ENCODE results near the gene SMIM36.

- no peak for TF ChIP-seq CTCF (IDR thresholded peaks at IDR 0.05)
- peak in 1 of 2 donors; percentile 37 for TF ChIP-seq POLR2A (IDR thresholded peaks at IDR 0.05)
These were observed 89.9 kb downstream of the SMIM36 start, which contains the start of gene MMD for GRCh38 chr17:55421179-55421934.
